DMS53 treated with DMSO at 0.1 percent for 48 hours (cell line): ENCODE data around the gene CXCR3.
"Not testable (repeated sequence)": the region's sequence is repeated elsewhere in the genome, so short reads cannot be mapped to it uniquely, and the experiment has no call there.

Experiments used
- DNase-seq: peaks from one replicate; lab custom pipeline; 2025; ENCODE audit not compliant: unreplicated experiment; lab: John Stamatoyannopoulos, UW

CXCR3 gene

GRCh38 chrX:71611736-71612135, 6.6 kb downstream of the CXCR3 start:
- not testable (repeated sequence) for DNase-seq

GRCh38 chrX:71609095-71609750, 9.1 kb downstream of the CXCR3 start:
- no peak for DNase-seq

- no peak for DNase-seq
These were observed 10.8 kb downstream of the CXCR3 start for GRCh38 chrX:71607488-71607887.

GRCh38 chrX:71606536-71607216, 11.6 kb downstream of the CXCR3 start:
- no peak for DNase-seq

GRCh38 chrX:71604796-71605568, 13.3 kb downstream of the CXCR3 start:
- no peak for DNase-seq

- DNase-seq = no peak
These were observed 14.2 kb downstream of the CXCR3 start for GRCh38 chrX:71604141-71604540.

- no peak for DNase-seq
These were observed 14.7 kb downstream of the CXCR3 start for GRCh38 chrX:71603618-71604017.

GRCh38 chrX:71599965-71600364, 18.3 kb downstream of the CXCR3 start:
- no peak for DNase-seq

GRCh38 chrX:71593210-71593609, 25.1 kb downstream of the CXCR3 start:
- not testable (repeated sequence) for DNase-seq

GRCh38 chrX:71586929-71587328, 31.4 kb downstream of the CXCR3 start:
- no peak for DNase-seq

- DNase-seq = no peak
These were observed 37.1 kb downstream of the CXCR3 start for GRCh38 chrX:71581210-71581609.

- no peak for DNase-seq
These were observed 38.3 kb downstream of the CXCR3 start for GRCh38 chrX:71579990-71580380.

- DNase-seq = no peak
These were observed 38.9 kb downstream of the CXCR3 start for GRCh38 chrX:71579136-71579989.

- DNase-seq = no peak
These were observed 39.8 kb downstream of the CXCR3 start, which contains the start of gene GCNA for GRCh38 chrX:71578253-71579135. Gene GCNA (plus strand): TSS chrX:71578437. CDS start chrX:71580822, 2,385 bp downstream.

- no peak for DNase-seq
These were observed 40.6 kb downstream of the CXCR3 start for GRCh38 chrX:71577682-71578081.

- DNase-seq = no peak
These were observed 44.7 kb downstream of the CXCR3 start for GRCh38 chrX:71573590-71573989.

- not testable (repeated sequence) for DNase-seq
These were observed 46.9 kb downstream of the CXCR3 start for GRCh38 chrX:71571390-71571789.
